ENCODE results near the gene SPRED3. TPM values are rescaled to one million over a fixed set of nuclear protein-coding genes. Genes with fewer than 3 reads are reported as not detected.

Gene SPRED3
- total and polyA plus RNA-seq, 4 donors = under 0.01 to 0.09 TPM; not detected in 2

- TF ChIP-seq MAX (IDR thresholded peaks at IDR 0.05) = no peak
Observed at GRCh38 chr19:38422438-38422837, 33.9 kb downstream of the SPRED3 start (continued).

GRCh38 chr19:38424272-38424671 is 35.8 kb downstream of the SPRED3 start:
- no peak overlapping the region for H3K4me3 ChIP-seq (ENCODE audit: low read depth in 1 of 3, low read length in 3 of 3)
- no peaks in the 10 kb centered on the region for H3K36me3 ChIP-seq (ENCODE audit: control insufficient read depth in 4 of 4, insufficient read depth in 3 of 4, low read depth in 1 of 4, low read length in 3 of 4)
- WGBS = 66% methylated on average over 5 of the region's 5 CpGs
- no peaks in the 10 kb centered on the region for H3K27me3 ChIP-seq (ENCODE audit: control insufficient read depth in 4 of 4, insufficient read depth in 4 of 4, low read length in 3 of 4)
- no peak overlapping the region for H3K9ac ChIP-seq (ENCODE audit: low read depth in 1 of 2, low read length in 2 of 2)
- H3K4me1 ChIP-seq (ENCODE audit: control insufficient read depth in 4 of 4, insufficient read depth in 4 of 4, low read length in 3 of 4) = no peaks in the 10 kb centered on the region
- DNase-seq (ENCODE audit: low spot score) = no peak
- no peak overlapping the region for H3K27ac ChIP-seq (ENCODE audit: low read depth in 1 of 2, low read length in 2 of 2)
- H3K9me3 ChIP-seq (ENCODE audit: control insufficient read depth in 4 of 4, low read length in 3 of 4) = no peaks in the 10 kb centered on the region
- no peak for TF ChIP-seq ATF3 (IDR thresholded peaks at IDR 0.05)
- TF ChIP-seq RXRA (IDR thresholded peaks at IDR 0.05) = no peak
- no peak for TF ChIP-seq TAF1 (conservative IDR thresholded peaks at IDR 0.05)
- TF ChIP-seq RAD21 (IDR thresholded peaks at IDR 0.05) = no peak
- no peak for TF ChIP-seq NR2F2 (IDR thresholded peaks at IDR 0.05)
- TF ChIP-seq GABPA (IDR thresholded peaks at IDR 0.05 in 1 of 2, conservative IDR thresholded peaks at IDR 0.05 in 1 of 2) = no peak
- no peak for TF ChIP-seq CTCF (IDR thresholded peaks at IDR 0.05; ENCODE audit: low read depth, low read length, missing input control)
- TF ChIP-seq EGR1 (IDR thresholded peaks at IDR 0.05; ENCODE audit: low read depth in 2 of 2) = no peak
- no peak for TF ChIP-seq REST (IDR thresholded peaks at IDR 0.05)
- no peak for TF ChIP-seq MAX (IDR thresholded peaks at IDR 0.05)
- TF ChIP-seq SP1 (IDR thresholded peaks at IDR 0.05) = no peak
- TF ChIP-seq HNF4G (IDR thresholded peaks at IDR 0.05) = no peak
- TF ChIP-seq FOXA1 (IDR thresholded peaks at IDR 0.05) = no peak
- TF ChIP-seq YY1 (IDR thresholded peaks at IDR 0.05) = no peak
- no peak for TF ChIP-seq ZBTB33 (IDR thresholded peaks at IDR 0.05)
- no peak for TF ChIP-seq HNF4A (conservative IDR thresholded peaks at IDR 0.05)
- TF ChIP-seq FOXA2 (IDR thresholded peaks at IDR 0.05) = no peak
- TF ChIP-seq JUND (IDR thresholded peaks at IDR 0.05) = no peak

Data from liver (tissue), 9 donors.